ENCODE data around the gene BTK. TPM values are rescaled to one million over a fixed set of nuclear protein-coding genes. Genes with fewer than 3 reads are reported as not detected.

BTK gene
- total RNA-seq, 1 donor from 2014 or later, result not detected

DNA sequence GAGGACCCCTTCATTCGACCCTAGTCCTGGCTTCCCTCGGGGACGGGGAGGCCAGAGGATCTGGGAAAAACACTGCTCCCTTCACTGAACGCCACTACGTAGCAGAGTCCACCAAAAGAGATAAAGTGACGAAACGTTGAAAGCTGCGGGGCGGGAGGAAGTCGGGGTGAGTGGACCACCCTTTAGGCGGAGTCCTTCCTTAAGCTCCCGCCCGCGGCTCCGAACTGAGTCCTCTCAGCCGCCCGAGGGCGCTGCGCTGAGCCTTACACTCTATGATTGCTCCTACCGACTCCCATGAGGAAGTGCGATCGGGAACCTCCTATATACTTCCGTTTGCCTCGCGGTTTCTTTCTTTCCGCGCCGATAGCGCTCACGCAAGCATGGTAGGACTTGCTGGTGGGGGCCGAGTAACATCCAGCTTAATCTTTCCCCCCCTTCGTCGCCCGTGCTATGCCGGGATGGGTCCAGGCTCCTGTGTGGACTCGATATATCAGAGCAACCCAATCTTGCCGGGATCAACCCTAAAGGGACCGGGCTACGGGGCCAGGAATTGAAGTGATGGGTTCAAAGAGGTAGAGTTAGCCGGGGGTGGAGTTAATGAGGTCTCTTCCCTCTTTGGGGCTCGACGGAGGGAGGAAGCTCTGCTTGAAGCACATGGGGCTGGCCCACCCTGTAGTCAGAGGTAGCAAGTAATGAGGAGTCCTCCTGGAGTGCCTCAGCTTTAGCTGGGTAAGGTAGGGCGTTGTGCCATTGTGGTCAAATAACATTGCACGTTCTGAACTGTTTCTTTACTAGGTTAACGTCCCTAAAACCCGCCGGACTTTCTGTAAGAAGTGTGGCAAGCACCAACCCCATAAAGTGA is 4.9 kb upstream of the BTK start, which contains the start of gene RPL36A:
RPL36A (plus strand) TSS at position 348 of the 862 bp plus-strand sequence; CDS start at position 381, 33 bp downstream.
- Mint-ChIP-seq H3K4me3 (peak within 1 kb of the TSS; percentile 98), H3K27ac (peak within 1 kb of the TSS; percentile 94), H3K36me3 (ENCODE audit: low read depth) (peaks cover 37% of the 10 kb centered on the region), H3K27me3 (ENCODE audit: insufficient read depth) (peaks cover 2% of the 10 kb centered on the region), H3K4me1 (ENCODE audit: low read depth) (peaks cover 7% of the 10 kb centered on the region), H3K9me3 (no peaks in the 10 kb centered on the region)
- peak; percentile 75 for DNase-seq (ENCODE audit: low spot score)
- intact Hi-C loops (cut with micrococcal nuclease), result loop anchor here (1.0 to 5.0 kb wide), 5 partner anchors 17 to 571 kb away; partner anchors contain the start of genes CENPI, CSTF2, HNRNPH2 and TIMM8A

DNA sequence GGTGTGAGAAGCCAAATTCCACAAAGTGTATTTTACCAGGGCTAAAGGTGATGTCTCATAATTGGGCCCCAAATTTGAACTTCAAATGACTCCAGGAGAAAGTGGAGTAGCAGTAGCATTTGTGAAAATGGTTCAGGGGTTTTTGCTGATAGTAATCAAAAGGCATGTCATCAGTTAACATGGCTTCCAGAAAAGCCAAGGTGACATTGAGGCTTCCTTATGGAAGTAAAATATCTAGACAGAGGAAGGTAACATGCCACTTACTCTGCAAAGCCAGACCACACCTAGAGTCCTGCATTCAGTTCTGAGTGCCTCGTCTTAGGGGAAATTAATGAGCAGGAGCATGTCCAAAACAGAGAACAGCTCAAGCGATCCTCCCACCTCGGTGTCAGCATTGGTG is 2.6 kb upstream of the BTK start:
- intact Hi-C loops (cut with micrococcal nuclease), result no loop called here
- H3K9me3 Mint-ChIP-seq, result no peaks in the 10 kb centered on the region
- H3K4me1 Mint-ChIP-seq (ENCODE audit: low read depth), result peaks cover 2% of the 10 kb centered on the region
- H3K4me3 Mint-ChIP-seq, result no peak overlapping the region
- H3K27ac Mint-ChIP-seq, result no peak overlapping the region
- H3K36me3 Mint-ChIP-seq (ENCODE audit: low read depth), result peaks cover 26% of the 10 kb centered on the region
- H3K27me3 Mint-ChIP-seq (ENCODE audit: insufficient read depth), result peaks cover 5% of the 10 kb centered on the region
- DNase-seq (ENCODE audit: low spot score), result no peak

DNA sequence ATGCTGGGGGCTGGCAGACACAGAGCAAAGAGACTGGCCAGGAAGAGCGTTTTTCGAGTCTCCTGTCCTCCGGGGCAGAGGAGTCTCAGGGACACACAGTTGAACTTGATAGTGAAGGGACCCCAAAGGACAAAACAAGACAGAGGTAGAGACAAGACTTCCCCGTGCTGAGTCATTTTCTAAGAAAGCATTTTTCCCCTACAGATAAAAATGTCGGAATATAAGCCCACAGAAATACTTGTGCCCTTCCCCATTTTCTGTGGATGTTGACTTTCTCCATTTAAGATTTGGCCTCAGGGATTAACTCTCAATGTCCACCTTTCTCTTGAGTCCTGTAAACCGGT is 523 bp upstream of the BTK start:
- no peak for DNase-seq (ENCODE audit: low spot score)
- Mint-ChIP-seq H3K27ac (no peak overlapping the region), H3K36me3 (ENCODE audit: low read depth) (peaks cover 7% of the 10 kb centered on the region), H3K4me1 (ENCODE audit: low read depth) (peaks cover 4% of the 10 kb centered on the region), H3K4me3 (no peak overlapping the region), H3K27me3 (ENCODE audit: insufficient read depth) (peaks cover 6% of the 10 kb centered on the region), H3K9me3 (no peaks in the 10 kb centered on the region)
- intact Hi-C loops (cut with micrococcal nuclease), result no loop called here

DNA sequence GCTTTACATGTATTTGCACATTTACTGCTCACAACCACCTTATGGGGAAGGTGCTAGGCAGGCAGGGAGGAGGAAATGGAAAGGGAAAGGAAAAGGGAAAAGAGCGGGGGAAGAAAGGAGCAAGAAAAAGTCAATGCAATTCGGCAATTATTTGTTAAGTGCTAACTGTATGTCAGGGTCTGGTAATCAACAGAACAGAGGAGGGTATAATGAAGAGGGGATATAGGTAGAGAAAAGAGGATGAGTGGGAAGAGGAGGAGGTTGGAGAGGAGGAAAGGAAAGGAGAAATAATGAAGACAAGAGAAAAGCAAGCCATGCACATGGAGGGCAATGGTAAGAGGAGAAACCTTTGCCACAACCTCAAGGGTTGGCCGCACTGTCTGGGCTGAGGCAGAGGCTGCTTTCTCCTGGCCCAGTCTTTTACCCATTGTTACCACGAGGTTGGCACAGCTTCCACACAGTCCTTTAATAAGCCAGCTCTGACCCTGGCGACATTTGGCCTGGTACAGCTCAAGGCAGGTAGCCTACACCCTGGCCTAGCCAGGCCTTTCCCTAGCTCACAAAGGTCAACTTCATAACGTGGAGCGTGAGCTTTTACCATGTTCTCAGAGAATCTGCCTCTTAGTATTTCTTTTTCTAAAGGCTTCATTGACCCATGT is 836 bp downstream of the BTK start:
- no peaks in the 10 kb centered on the region for H3K36me3 Mint-ChIP-seq (ENCODE audit: low read depth)
- intact Hi-C loops (cut with micrococcal nuclease), result no loop called here
- H3K27me3 Mint-ChIP-seq (ENCODE audit: insufficient read depth), result peaks cover 6% of the 10 kb centered on the region
- H3K4me1 Mint-ChIP-seq (ENCODE audit: low read depth), result peaks cover 4% of the 10 kb centered on the region
- no peak overlapping the region for H3K27ac Mint-ChIP-seq
- no peaks in the 10 kb centered on the region for H3K9me3 Mint-ChIP-seq
- H3K4me3 Mint-ChIP-seq, result no peak overlapping the region
- no peak for DNase-seq (ENCODE audit: low spot score)

DNA sequence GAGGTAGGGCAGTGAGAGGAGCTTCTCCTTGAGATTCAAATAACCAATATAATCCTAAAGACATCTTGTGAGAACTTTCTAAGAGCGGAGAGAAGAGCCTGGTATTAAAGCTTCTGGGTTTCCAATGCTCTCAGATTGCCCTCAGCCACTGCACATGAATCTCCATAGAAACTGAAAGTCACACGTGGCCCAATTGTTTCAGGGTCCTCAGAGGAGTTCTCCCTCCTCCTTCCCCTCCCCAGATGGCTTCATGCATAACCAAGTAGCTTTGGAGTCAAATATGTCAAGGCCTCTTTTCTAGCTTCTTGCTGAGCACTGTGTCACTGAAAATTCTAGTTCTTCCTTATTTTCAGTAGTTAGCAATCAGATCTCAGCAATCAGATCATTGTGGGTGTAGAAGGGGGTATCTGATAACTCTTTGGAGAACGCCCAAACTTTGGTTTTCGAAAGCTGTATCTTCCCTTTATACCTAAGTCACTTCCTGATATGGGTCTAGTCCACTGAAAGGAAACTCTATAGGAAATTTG is 2.2 kb downstream of the BTK start:
- no peak overlapping the region for H3K4me3 Mint-ChIP-seq
- intact Hi-C loops (cut with micrococcal nuclease), result no loop called here
- DNase-seq (ENCODE audit: low spot score), result no peak
- no peak overlapping the region for H3K27ac Mint-ChIP-seq
- peaks cover 4% of the 10 kb centered on the region for H3K4me1 Mint-ChIP-seq (ENCODE audit: low read depth)
- H3K27me3 Mint-ChIP-seq (ENCODE audit: insufficient read depth), result peaks cover 6% of the 10 kb centered on the region
- H3K36me3 Mint-ChIP-seq (ENCODE audit: low read depth), result no peaks in the 10 kb centered on the region
- no peaks in the 10 kb centered on the region for H3K9me3 Mint-ChIP-seq

DNA sequence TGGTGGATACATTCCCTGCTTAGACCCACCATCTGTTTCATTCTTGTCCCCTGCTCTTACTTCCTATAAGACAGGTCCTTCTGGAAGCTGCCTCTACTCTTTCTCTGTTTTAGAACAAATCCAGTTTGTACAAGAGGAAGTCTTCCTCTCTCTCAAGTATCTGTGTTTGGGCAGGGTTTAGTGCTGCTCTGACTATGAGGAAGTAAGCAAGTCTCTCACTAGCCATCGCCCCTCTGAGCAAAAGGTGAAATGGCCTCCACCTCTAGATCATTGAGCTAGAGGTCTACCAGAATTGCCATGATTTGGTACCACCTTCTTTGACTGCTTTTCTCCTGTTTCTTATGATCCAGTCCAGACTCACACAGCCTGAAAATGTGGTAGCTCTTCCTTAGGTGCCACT is 8.4 kb downstream of the BTK start:
- Mint-ChIP-seq H3K4me1 (ENCODE audit: low read depth) (no peaks in the 10 kb centered on the region), H3K27ac (no peak overlapping the region), H3K4me3 (no peak overlapping the region), H3K27me3 (ENCODE audit: insufficient read depth) (no peaks in the 10 kb centered on the region), H3K9me3 (no peaks in the 10 kb centered on the region), H3K36me3 (ENCODE audit: low read depth) (no peaks in the 10 kb centered on the region)
- intact Hi-C loops (cut with micrococcal nuclease), result no loop called here
- no peak for DNase-seq (ENCODE audit: low spot score)

DNA sequence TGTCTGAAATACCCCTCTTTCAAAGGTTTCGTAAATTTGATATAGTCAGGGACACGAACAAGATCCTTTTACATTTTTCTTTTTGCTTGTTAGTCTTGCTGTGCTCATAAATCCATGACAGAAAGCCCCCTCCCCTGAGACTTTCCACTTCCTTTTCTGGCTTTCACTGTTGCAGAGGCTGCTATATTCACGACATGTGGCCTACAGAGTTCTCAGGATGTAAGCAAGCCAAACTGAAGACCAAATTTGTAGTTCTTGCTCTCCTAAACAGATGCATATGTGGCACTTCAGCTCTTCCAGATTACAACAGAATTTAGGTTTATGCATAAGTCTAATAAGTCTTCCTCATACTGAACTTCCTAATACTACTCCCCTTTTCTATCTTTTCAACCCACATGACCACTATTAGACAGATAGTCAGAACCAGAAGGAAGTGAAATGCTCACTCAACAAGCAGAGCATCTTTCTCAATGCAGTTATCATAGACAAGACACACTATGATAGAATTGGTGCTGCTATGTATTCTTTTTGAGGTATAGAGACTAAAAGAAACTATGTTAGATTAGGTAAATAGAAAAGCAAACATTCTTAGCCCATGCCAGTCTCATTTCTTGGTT is 15.0 kb downstream of the BTK start:
- no peak for DNase-seq (ENCODE audit: low spot score)
- Mint-ChIP-seq H3K4me3 (no peak overlapping the region), H3K27ac (no peak overlapping the region), H3K9me3 (no peaks in the 10 kb centered on the region), H3K27me3 (ENCODE audit: insufficient read depth) (peaks cover 2% of the 10 kb centered on the region), H3K36me3 (ENCODE audit: low read depth) (no peaks in the 10 kb centered on the region), H3K4me1 (ENCODE audit: low read depth) (no peaks in the 10 kb centered on the region)
- intact Hi-C loops (cut with micrococcal nuclease), result no loop called here

DNA sequence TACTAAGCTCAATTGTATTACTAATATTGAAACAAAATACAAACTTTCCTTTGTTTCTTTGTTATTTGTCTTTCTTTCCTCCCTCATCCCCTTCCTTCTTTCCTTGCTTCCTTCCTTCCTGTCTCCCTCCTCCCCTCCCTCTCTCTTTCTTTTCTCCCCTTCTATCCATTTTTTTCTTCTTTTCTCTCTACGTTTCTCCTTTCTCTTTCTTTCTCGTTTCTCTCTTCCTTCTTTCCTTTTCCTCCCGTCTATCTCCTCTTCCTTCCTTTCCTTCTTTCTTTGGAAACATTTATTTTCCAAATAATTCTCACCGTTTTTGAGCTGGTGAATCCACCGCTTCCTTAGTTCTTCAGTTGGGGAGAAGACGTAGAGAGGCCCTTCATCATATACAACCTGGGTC is 16.3 kb downstream of the BTK start:
- Mint-ChIP-seq H3K9me3 (no peaks in the 10 kb centered on the region), H3K4me3 (no peak overlapping the region), H3K27ac (no peak overlapping the region), H3K36me3 (ENCODE audit: low read depth) (no peaks in the 10 kb centered on the region), H3K4me1 (ENCODE audit: low read depth) (no peaks in the 10 kb centered on the region), H3K27me3 (ENCODE audit: insufficient read depth) (peaks cover 2% of the 10 kb centered on the region)
- intact Hi-C loops (cut with micrococcal nuclease), result no loop called here
- DNase-seq (ENCODE audit: low spot score), result no peak

DNA sequence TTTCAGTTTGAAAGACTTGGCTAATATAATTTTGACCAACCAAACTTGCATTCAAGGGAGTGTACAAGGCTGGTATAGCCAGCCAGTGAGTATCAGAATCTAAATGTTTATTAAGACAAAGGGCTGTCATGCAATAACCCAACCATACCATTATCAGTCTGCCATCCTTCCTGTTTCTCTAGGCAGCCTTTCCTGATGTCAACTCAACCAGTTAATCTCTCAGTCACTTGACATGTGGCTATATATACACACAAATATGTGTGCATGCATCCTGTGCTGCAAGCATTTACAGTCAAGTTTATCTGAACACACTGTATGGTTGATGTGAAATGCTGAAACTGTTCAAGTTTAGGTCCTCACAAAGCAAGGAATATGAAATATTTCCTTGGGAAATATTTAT is 17.2 kb downstream of the BTK start:
- Mint-ChIP-seq H3K4me1 (ENCODE audit: low read depth) (no peaks in the 10 kb centered on the region), H3K36me3 (ENCODE audit: low read depth) (no peaks in the 10 kb centered on the region), H3K4me3 (no peak overlapping the region), H3K27ac (no peak overlapping the region), H3K27me3 (ENCODE audit: insufficient read depth) (peaks cover 2% of the 10 kb centered on the region), H3K9me3 (no peaks in the 10 kb centered on the region)
- DNase-seq (ENCODE audit: low spot score), result no peak
- intact Hi-C loops (cut with micrococcal nuclease), result no loop called here

DNA sequence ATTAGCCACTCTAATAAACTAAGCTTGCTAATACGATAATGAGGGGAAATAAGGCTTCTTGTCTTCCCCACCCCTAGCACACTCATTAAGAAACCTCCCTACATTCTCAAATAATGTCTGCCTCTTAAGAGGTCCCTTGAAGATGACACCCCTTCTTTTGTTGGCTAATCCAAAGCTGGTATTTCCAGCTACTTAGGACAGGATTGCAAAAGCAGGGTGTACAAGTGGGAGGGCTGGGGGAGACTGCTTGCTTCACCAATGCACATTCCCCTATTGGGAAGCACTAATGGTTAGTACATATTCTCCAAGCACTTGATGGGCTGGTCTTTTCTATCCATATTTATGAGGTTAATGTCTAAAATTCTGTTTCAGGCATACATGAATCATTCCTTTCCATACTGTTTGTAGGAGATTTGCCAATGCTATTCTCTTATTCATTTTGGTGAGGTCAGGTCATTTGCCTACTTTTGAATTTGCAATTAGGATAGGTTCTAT is 20.6 kb downstream of the BTK start:
- no peaks in the 10 kb centered on the region for H3K4me1 Mint-ChIP-seq (ENCODE audit: low read depth)
- no peaks in the 10 kb centered on the region for H3K36me3 Mint-ChIP-seq (ENCODE audit: low read depth)
- H3K27ac Mint-ChIP-seq, result no peak overlapping the region
- no peaks in the 10 kb centered on the region for H3K9me3 Mint-ChIP-seq
- no peak overlapping the region for H3K4me3 Mint-ChIP-seq
- no peak for DNase-seq (ENCODE audit: low spot score)
- intact Hi-C loops (cut with micrococcal nuclease), result no loop called here
- H3K27me3 Mint-ChIP-seq (ENCODE audit: insufficient read depth), result peaks cover 2% of the 10 kb centered on the region

DNA sequence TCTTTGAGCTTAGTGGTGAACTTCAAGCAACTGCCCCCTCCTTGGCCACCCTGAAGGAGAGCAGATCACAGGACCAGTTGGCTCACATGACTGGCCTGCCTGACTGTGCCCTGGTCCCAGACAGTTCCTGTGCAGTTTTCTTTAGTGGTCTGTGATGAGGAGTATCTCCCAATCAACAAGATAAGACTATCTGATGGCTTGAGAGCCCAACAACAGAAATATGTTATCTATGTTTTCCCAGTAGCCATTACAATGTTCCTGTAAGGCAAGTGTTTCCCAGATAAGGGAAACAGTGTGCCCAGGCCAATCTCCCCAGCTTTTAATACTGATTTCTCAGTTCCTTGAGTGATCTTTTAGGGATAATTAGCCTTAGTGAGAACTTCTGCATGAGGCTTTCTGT is 23.2 kb downstream of the BTK start:
- Mint-ChIP-seq H3K27me3 (ENCODE audit: insufficient read depth) (peaks cover 5% of the 10 kb centered on the region), H3K36me3 (ENCODE audit: low read depth) (no peaks in the 10 kb centered on the region), H3K4me3 (no peak overlapping the region), H3K4me1 (ENCODE audit: low read depth) (no peaks in the 10 kb centered on the region), H3K9me3 (no peaks in the 10 kb centered on the region), H3K27ac (no peak overlapping the region)
- no peak for DNase-seq (ENCODE audit: low spot score)
- intact Hi-C loops (cut with micrococcal nuclease), result no loop called here

DNA sequence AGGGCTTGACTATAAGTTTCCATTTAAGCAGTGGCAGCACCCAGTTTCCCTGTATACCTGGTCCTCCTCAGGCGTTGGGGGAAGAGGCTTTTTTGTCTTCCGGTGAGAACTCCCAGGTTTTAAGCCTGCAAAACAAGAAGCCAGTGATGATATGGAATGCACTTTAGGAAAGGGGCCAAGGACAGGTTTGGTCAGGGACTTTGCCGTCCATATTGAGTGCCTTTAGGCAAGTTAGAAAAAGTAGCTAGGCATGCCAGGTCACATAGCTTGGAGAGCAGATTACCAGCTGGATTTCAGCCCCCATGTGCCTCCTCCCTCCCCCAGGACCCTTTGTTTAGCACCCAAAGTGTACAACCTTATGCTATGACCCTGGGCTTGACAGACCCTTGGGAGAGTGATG is 23.9 kb downstream of the BTK start:
- Mint-ChIP-seq H3K4me3 (no peak overlapping the region), H3K4me1 (ENCODE audit: low read depth) (no peaks in the 10 kb centered on the region), H3K36me3 (ENCODE audit: low read depth) (no peaks in the 10 kb centered on the region), H3K27me3 (ENCODE audit: insufficient read depth) (peaks cover 5% of the 10 kb centered on the region), H3K27ac (no peak overlapping the region), H3K9me3 (no peaks in the 10 kb centered on the region)
- intact Hi-C loops (cut with micrococcal nuclease), result no loop called here
- DNase-seq (ENCODE audit: low spot score), result no peak

DNA sequence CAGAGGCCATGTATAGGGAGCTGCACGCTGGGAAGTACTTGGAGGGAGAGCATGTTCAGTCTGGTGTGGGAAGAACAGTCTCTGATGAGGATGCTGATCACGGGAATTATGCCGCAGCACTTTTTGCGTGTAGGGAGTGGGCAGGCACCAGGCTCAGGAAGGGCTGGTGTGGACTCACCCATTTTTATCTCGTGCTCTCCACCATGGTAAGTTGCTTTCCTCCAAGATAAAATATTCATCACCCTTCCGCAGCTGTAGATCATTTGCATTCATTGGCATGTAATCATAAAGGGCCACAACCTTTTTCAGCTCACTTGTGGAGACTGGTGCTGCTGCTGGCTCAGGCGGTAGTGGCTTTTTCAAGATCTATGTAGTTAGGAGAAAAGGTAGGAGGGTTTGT is 25.6 kb downstream of the BTK start:
- Mint-ChIP-seq H3K4me3 (no peak overlapping the region), H3K27ac (no peak overlapping the region), H3K36me3 (ENCODE audit: low read depth) (no peaks in the 10 kb centered on the region), H3K4me1 (ENCODE audit: low read depth) (no peaks in the 10 kb centered on the region), H3K9me3 (no peaks in the 10 kb centered on the region), H3K27me3 (ENCODE audit: insufficient read depth) (peaks cover 5% of the 10 kb centered on the region)
- no peak for DNase-seq (ENCODE audit: low spot score)
- intact Hi-C loops (cut with micrococcal nuclease), result no loop called here

Measured in activated T-helper 1 cell treated with anti-CD3 and anti-CD28 coated beads, Interleukin-12 subunit alpha, Interleukin-12 subunit beta, Interleukin-2, Interleukin-4 antibody, amounts not matched to agents 30 ng/mL and 10 ng/mL and 1 ng/mL, durations not matched to agents 14 hours and 24 hours and 36 hours (primary cell).